ENCODE data around the gene PRSS27. TPM values are rescaled to one million over a fixed set of nuclear protein-coding genes. Genes with fewer than 3 reads are reported as not detected.

PRSS27 gene
- total and polyA plus RNA-seq, 2 donors (not counting 3 experiments of a cell fraction or from before 2014, with no cell fraction given) = 0.33 to 0.53 TPM

DNA sequence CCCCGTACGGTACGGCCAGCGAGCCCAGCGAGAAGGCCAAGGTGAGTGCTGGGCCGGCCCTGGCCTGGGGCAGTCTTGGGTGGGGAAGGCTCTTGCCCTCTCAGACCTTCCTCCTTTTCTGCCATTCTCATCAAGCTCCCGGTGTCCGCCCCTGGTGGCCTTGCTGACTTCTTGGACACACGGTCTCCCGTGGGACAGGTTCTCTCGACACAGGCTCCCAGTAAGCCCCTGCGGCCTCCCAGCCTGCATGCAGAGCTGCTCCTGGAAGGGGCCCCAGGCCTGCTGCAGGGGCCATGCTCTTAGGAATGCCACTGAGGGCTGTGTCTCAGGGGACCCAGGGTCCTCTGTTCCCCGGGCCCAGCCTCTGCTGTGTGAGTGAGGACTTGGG, 17.6 kb downstream of the PRSS27 start:
- DNase-seq (ENCODE audit: low read depth, low spot score) (no peak), FAIRE-seq (no peak)
- Histone ChIP-seq H3K9me1 (replicated peaks; ENCODE audit: control insufficient read depth, extremely low read depth, insufficient read depth, low read length) (no peaks in the 10 kb centered on the region), H3K4me3 (replicated peaks in 1 of 3; ENCODE audit: insufficient read depth in 1 of 3, low read depth in 1 of 3, low read length in 3 of 3) (no peak overlapping the region), H4K20me1 (replicated peaks; ENCODE audit: control insufficient read depth, extremely low read depth, insufficient read depth, low read length) (no peaks in the 10 kb centered on the region), H2AFZ (ENCODE audit: low read depth, low read length) (no peak overlapping the region), H3K79me2 (ENCODE audit: control insufficient read depth, insufficient read depth, low read length) (no peaks in the 10 kb centered on the region), H3K9me3 (replicated peaks; ENCODE audit: control insufficient read depth, insufficient read depth, low read length) (no peaks in the 10 kb centered on the region), H3K27me3 (ENCODE audit: control insufficient read depth in 2 of 2, insufficient read depth in 2 of 2, low read length in 2 of 2) (no peaks in the 10 kb centered on the region), H3K27ac (ENCODE audit: insufficient read depth, low read depth, low read length) (no peak overlapping the region), H3K4me1 (ENCODE audit: control insufficient read depth, extremely low read depth, insufficient read depth, low read length) (no peaks in the 10 kb centered on the region), H3K36me3 (ENCODE audit: control insufficient read depth in 2 of 2, extremely low read depth in 1 of 2, insufficient read depth in 2 of 2, low read length in 2 of 2) (peaks cover 5 to 55% of the 10 kb centered on the region in 2 experiments), H3K9ac (replicated peaks; ENCODE audit: extremely low read depth, insufficient read depth, low read length) (no peak overlapping the region), H3K4me2 (ENCODE audit: insufficient read depth, low read length) (no peak overlapping the region)
- TF ChIP-seq FOS (IDR thresholded peaks at IDR 0.05; ENCODE audit: borderline replicate concordance, insufficient read depth, low read length) (no peak), GATA2 (IDR thresholded peaks at IDR 0.05; ENCODE audit: insufficient read depth, insufficient read length, low read depth, low read length) (no peak), MYC (IDR thresholded peaks at IDR 0.05; ENCODE audit: low read depth, low read length) (no peak), POLR2A (IDR thresholded peaks at IDR 0.05; ENCODE audit: low read depth, low read length) (no peak), EZH2 (IDR thresholded peaks at IDR 0.05; ENCODE audit: borderline replicate concordance, low read depth, low read length, severe bottlenecking) (no peak), MAX (IDR thresholded peaks at IDR 0.05; ENCODE audit: insufficient read depth, insufficient read length) (no peak), POLR2AphosphoS5 (IDR thresholded peaks at IDR 0.05; ENCODE audit: insufficient read depth, low read depth, low read length) (no peak), JUN (IDR thresholded peaks at IDR 0.05; ENCODE audit: borderline replicate concordance, insufficient read depth, insufficient read length, low read depth) (no peak)
- TF ChIP-seq, protein P1, sequence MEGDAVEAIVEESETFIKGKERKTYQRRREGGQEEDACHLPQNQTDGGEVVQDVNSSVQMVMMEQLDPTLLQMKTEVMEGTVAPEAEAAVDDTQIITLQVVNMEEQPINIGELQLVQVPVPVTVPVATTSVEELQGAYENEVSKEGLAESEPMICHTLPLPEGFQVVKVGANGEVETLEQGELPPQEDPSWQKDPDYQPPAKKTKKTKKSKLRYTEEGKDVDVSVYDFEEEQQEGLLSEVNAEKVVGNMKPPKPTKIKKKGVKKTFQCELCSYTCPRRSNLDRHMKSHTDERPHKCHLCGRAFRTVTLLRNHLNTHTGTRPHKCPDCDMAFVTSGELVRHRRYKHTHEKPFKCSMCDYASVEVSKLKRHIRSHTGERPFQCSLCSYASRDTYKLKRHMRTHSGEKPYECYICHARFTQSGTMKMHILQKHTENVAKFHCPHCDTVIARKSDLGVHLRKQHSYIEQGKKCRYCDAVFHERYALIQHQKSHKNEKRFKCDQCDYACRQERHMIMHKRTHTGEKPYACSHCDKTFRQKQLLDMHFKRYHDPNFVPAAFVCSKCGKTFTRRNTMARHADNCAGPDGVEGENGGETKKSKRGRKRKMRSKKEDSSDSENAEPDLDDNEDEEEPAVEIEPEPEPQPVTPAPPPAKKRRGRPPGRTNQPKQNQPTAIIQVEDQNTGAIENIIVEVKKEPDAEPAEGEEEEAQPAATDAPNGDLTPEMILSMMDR (IDR thresholded peaks at IDR 0.05; ENCODE audit: extremely low read depth in 1 of 2, insufficient read depth in 1 of 2, low read depth in 1 of 2, low read length in 2 of 2) = no peak
- CTCF ChIA-PET = no interaction called here
- BruUV-seq (replicated peaks) = no TSS peak
- dilution Hi-C loops (cut with MboI; ENCODE audit: extremely low pct_ligation_motif_present, low sequenced_read_pairs) (no loop called here), intact Hi-C loops (cut with micrococcal nuclease) (no loop called here)
- POLR2A ChIA-PET = no interaction called here

All from endothelial cell of umbilical vein (primary cell).